Left ventricle myocardium inferior (tissue), 1 donor: Measurements from ENCODE around the gene PRR5L. TPM values are rescaled to one million over a fixed set of nuclear protein-coding genes. Genes with fewer than 3 reads are reported as not detected.

ENCODE experiments used
- DNase-seq: peaks from one replicate; pipeline ENCODE4 v3.0.0-alpha.2; 2020
- H3K27ac ChIP-seq: fragments of 200-600 bp; replicated peaks from 2 replicates; pipeline ENCODE4 v1.8.0; 2021
- H3K27me3 ChIP-seq: fragments of 200-600 bp; 2 replicates; pipeline ENCODE4 v1.8.0; 2021; ENCODE audit warnings: low read depth
- H3K36me3 ChIP-seq: fragments of 200-600 bp; 2 replicates; pipeline ENCODE4 v1.8.0; 2021
- H3K4me1 ChIP-seq: fragments of 200-600 bp; 2 replicates; pipeline ENCODE4 v1.8.0; 2021
- H3K4me3 ChIP-seq: fragments of 200-600 bp; 2 replicates; pipeline ENCODE4 v1.8.0; 2021; ENCODE audit warnings: mild to moderate bottlenecking, moderate library complexity
- H3K9me3 ChIP-seq: fragments of 200-600 bp; replicated peaks from 2 replicates; pipeline ENCODE4 v1.8.0; 2021
- CTCF ChIP-seq: fragments of 200-600 bp; IDR thresholded peaks from 2 replicates; pipeline ENCODE4 v1.8.0; 2021; ENCODE audit warnings: antibody characterized with exemption, mild to moderate bottlenecking, borderline replicate concordance
- intact Hi-C: fragments of 100-400 bp; cut with micrococcal nuclease; formaldehyde crosslinking; loops from one replicate; pipeline ENCODE4 v1.11.0; 2022
- total RNA-seq: library from RNA; stranded (reverse); fragmentation: NEBNext Ultra II Directional; extraction: Animal tissue kit (Norgen Biotek cat#: 25700); gene quantifications from one replicate; pipeline ENCODE4 v1.2.1, GENCODE V29; 2021
- donor health status: DM: no; HTN: yes; CAD: no; lungs with severe emphysema.

PRR5L gene
- total RNA-seq, 1 donor from 2014 or later = 1.3 TPM

- no peak overlapping the region for H3K27ac ChIP-seq
- no peaks in the 10 kb centered on the region for H3K36me3 ChIP-seq
- TF ChIP-seq CTCF = no peak
- H3K9me3 ChIP-seq = no peaks in the 10 kb centered on the region
- no peak overlapping the region for H3K4me3 ChIP-seq
- DNase-seq = no peak
- intact Hi-C loops = no loop called here
- peaks cover 26% of the 10 kb centered on the region for H3K4me1 ChIP-seq
- peaks cover 51% of the 10 kb centered on the region for H3K27me3 ChIP-seq
These were observed 84.4 kb downstream of the PRR5L start for GRCh38 chr11:36380296-36381014.

- Histone ChIP-seq H3K36me3 (no peaks in the 10 kb centered on the region), H3K27me3 (peaks cover 45% of the 10 kb centered on the region), H3K4me1 (peaks cover 22% of the 10 kb centered on the region), H3K9me3 (no peaks in the 10 kb centered on the region), H3K27ac (no peak overlapping the region), H3K4me3 (no peak overlapping the region)
- DNase-seq = no peak
- intact Hi-C loops = no loop called here
- TF ChIP-seq CTCF = no peak
These were observed 84.9 kb downstream of the PRR5L start for GRCh38 chr11:36381015-36381360.

- Histone ChIP-seq H3K4me1 (peaks cover 2% of the 10 kb centered on the region), H3K27me3 (peaks cover 24% of the 10 kb centered on the region), H3K36me3 (no peaks in the 10 kb centered on the region), H3K9me3 (no peaks in the 10 kb centered on the region), H3K4me3 (no peak overlapping the region), H3K27ac (no peak overlapping the region)
- intact Hi-C loops = no loop called here
- no peak for DNase-seq
- TF ChIP-seq CTCF = no peak
These were observed 87.1 kb downstream of the PRR5L start for GRCh38 chr11:36383195-36383594.

GRCh38 chr11:36385121-36385970 is 89.3 kb downstream of the PRR5L start:
- Histone ChIP-seq H3K27ac (no peak overlapping the region), H3K4me1 (no peaks in the 10 kb centered on the region), H3K9me3 (no peaks in the 10 kb centered on the region), H3K36me3 (no peaks in the 10 kb centered on the region), H3K4me3 (no peak overlapping the region), H3K27me3 (peaks cover 4% of the 10 kb centered on the region)
- intact Hi-C loops = no loop called here
- no peak for DNase-seq
- TF ChIP-seq CTCF = no peak

- H3K4me3 ChIP-seq = no peak overlapping the region
- DNase-seq = no peak
- H3K36me3 ChIP-seq = no peaks in the 10 kb centered on the region
- no peaks in the 10 kb centered on the region for H3K4me1 ChIP-seq
- H3K27ac ChIP-seq = no peak overlapping the region
- intact Hi-C loops = no loop called here
- no peak for TF ChIP-seq CTCF
- peaks cover 4% of the 10 kb centered on the region for H3K27me3 ChIP-seq
- no peaks in the 10 kb centered on the region for H3K9me3 ChIP-seq
These were observed 90.3 kb downstream of the PRR5L start for GRCh38 chr11:36386411-36386810.
